Panc1 (cell line): Measurements from ENCODE around the gene SIRPB2. TPM values are rescaled to one million over a fixed set of nuclear protein-coding genes. Genes with fewer than 3 reads are reported as not detected.

Experiments
- ATAC-seq: fragments of 200-7000 bp; cut with Tn5 transposase; 2 replicates; pipeline ENCODE4 v1.9.1; 2020; ENCODE audit warnings: mild to moderate bottlenecking, moderate library complexity
- BruUV-seq: library from RNA; stranded (reverse); fragments of 400-500 nt; replicated peaks from 2 replicates; lab custom pipeline; 2021; lab: Mats Ljungman, UMichigan
- CTCF ChIA-PET: fragments of 300-600 bp; sonication (Branson Sonifier 250); formaldehyde crosslinking; loops from one replicate; lab custom pipeline; 2022; ENCODE audit warnings: antibody characterized with exemption; lab: Charles Lee
- POLR2A ChIA-PET: fragments of 300-600 bp; sonication (Branson Sonifier 250); formaldehyde crosslinking; loops from one replicate; lab custom pipeline; 2022; ENCODE audit warnings: antibody characterized with exemption; lab: Charles Lee
- DNase-seq: peaks from one replicate; pipeline ENCODE4 v3.0.0-alpha.2; 2010; ENCODE audit warnings: low read depth, low spot score
- H3K27ac ChIP-seq: 2 replicates; pipeline ENCODE4 v1.5.1; 2011; ENCODE audit warnings: mild to moderate bottlenecking, low read length, inconsistent platforms
- H3K27me3 ChIP-seq: fragments of 200-500 bp; sonication (Bioruptor generic); 2 replicates; pipeline ENCODE4 v1.6.0; 2014; ENCODE audit warnings: low read length, inconsistent platforms; ENCODE audit not compliant: control insufficient read depth, insufficient read depth
- H3K36me3 ChIP-seq: fragments of 200-500 bp; sonication (Bioruptor generic); 2 replicates; pipeline ENCODE4 v1.5.1; 2014; ENCODE audit warnings: inconsistent platforms, mild to moderate bottlenecking, low read length, moderate library complexity; ENCODE audit not compliant: control insufficient read depth, insufficient read depth
- H3K4me1 ChIP-seq: 2 replicates; pipeline ENCODE4 v1.5.1; 2011; ENCODE audit warnings: inconsistent platforms, mild to moderate bottlenecking, low read length, moderate library complexity; ENCODE audit not compliant: control insufficient read depth, insufficient read depth
- H3K4me3 ChIP-seq, 2 experiments: 2 replicates each; pipeline ENCODE4 v1.5.1; 2011 to 2012; ENCODE audit warnings: low read depth in 2 of 2, low read length in 2 of 2, mild to moderate bottlenecking in 2 of 2, inconsistent platforms in 1 of 2, moderate library complexity in 1 of 2
- H3K9me3 ChIP-seq: fragments of 200-500 bp; sonication (Bioruptor generic); 2 replicates; pipeline ENCODE4 v1.5.1; 2014; ENCODE audit warnings: low read depth, mild to moderate bottlenecking, inconsistent platforms, low read length, moderate library complexity; ENCODE audit not compliant: control insufficient read depth, insufficient read depth
- POLR2AphosphoS5 ChIP-seq: IDR thresholded peaks from 2 replicates; pipeline ENCODE4 v1.6.1; 2012; ENCODE audit warnings: mild to moderate bottlenecking, low read depth, low read length, moderate library complexity
- SIN3A ChIP-seq: IDR thresholded peaks from 2 replicates; pipeline ENCODE4 v1.6.1; 2012; ENCODE audit warnings: low read depth, mild to moderate bottlenecking, low read length, moderate library complexity, borderline replicate concordance; ENCODE audit not compliant: insufficient read depth
- TCF7L2 ChIP-seq: IDR thresholded peaks from 2 replicates; pipeline ENCODE4 v1.6.1; 2011; ENCODE audit warnings: mild to moderate bottlenecking, low read depth, low read length, inconsistent platforms
- in situ Hi-C: cut with HindIII; loops from 2 replicates; pipeline ENCODE4 v1.10.0; 2016; ENCODE audit warnings: low sequenced_read_pairs, low pct_unique_long_range_greater_than_20kb
- intact Hi-C: fragments of 100-400 bp; cut with micrococcal nuclease; formaldehyde crosslinking; loops from one replicate; pipeline ENCODE4 v1.10.0; 2022; ENCODE audit not compliant: unreplicated experiment
- total RNA-seq: library from RNA; stranded (reverse); gene quantifications from one replicate; pipeline ENCODE4 v1.2.1, GENCODE V29; 2021; ENCODE audit not compliant: unreplicated experiment
- TF ChIP-seq, protein P1 (sequence below), 2 experiments: IDR thresholded peaks; 2 replicates each; pipeline ENCODE4 v1.6.1; 2011 to 2012; ENCODE audit warnings: low read depth in 2 of 2, control low read depth in 1 of 2, low read length in 1 of 2, mild to moderate bottlenecking in 1 of 2, moderate library complexity in 1 of 2; ENCODE audit not compliant: insufficient read depth in 1 of 2
- TF ChIP-seq, protein P2 (sequence below): fragments of 450-650 bp; IDR thresholded peaks from 2 replicates; pipeline ENCODE4 v1.5.1; 2017; ENCODE audit warnings: mild to moderate bottlenecking

The SIRPB2 gene
- total RNA-seq, 1 experiment from 2014 or later = not detected

DNA sequence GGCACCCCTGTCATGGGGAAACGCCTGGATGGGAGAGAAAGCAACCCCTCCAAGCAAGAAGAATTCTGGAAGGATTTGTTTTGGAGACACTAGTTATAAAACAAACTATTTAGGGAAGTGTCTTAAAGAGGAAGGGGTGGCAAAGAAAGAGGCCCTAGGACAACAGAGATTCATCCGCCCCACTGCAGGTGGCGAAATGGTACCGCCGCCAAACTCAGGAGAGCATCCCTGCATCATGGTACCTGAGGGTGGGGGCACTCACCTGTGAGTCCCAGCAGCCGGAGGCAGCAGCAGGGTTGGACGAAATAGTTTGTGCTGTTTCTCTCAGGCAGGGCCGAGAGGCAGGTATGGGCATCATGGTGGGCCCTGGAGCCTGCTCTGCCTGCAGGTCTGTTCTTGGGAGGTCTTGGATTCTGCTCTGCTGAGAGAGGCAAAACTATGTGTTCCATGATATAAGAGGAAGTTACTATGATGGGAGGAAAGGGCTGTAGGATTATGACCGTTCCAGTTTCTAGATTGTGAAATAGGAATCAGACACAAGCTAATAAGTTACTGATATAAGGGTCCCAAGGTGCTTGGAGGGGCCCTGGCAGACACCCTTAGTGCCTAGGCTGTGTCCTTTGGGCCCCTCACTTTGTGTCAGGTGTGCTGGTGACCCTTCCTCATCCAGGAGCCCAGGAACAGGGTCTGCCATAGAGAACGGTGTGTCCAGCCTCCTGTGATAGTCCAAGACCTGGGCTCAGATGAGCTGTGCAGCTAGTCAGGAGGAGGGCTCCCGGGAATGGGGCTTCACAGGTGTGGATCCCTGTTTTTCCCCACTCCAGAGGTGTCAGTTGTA is 45.9 kb upstream of the SIRPB2 start:
- Histone ChIP-seq H3K4me1 (no peaks in the 10 kb centered on the region), H3K27ac (no peak overlapping the region), H3K9me3 (no peaks in the 10 kb centered on the region), H3K4me3 (peak overlapping the region in 1 of 2 experiments; percentile 1; a peak in 1 of 4 replicates), H3K36me3 (no peaks in the 10 kb centered on the region), H3K27me3 (peaks cover 6% of the 10 kb centered on the region; the same call in 1 of the 2 replicates)
- in situ Hi-C loops (no loop called here), intact Hi-C loops (no loop called here)
- ChIA-PET POLR2A (no interaction called here), CTCF (no interaction called here)
- no TSS peak for BruUV-seq
- ATAC-seq = peak; percentile 71
- DNase-seq = no peak
- TF ChIP-seq, protein P1, sequence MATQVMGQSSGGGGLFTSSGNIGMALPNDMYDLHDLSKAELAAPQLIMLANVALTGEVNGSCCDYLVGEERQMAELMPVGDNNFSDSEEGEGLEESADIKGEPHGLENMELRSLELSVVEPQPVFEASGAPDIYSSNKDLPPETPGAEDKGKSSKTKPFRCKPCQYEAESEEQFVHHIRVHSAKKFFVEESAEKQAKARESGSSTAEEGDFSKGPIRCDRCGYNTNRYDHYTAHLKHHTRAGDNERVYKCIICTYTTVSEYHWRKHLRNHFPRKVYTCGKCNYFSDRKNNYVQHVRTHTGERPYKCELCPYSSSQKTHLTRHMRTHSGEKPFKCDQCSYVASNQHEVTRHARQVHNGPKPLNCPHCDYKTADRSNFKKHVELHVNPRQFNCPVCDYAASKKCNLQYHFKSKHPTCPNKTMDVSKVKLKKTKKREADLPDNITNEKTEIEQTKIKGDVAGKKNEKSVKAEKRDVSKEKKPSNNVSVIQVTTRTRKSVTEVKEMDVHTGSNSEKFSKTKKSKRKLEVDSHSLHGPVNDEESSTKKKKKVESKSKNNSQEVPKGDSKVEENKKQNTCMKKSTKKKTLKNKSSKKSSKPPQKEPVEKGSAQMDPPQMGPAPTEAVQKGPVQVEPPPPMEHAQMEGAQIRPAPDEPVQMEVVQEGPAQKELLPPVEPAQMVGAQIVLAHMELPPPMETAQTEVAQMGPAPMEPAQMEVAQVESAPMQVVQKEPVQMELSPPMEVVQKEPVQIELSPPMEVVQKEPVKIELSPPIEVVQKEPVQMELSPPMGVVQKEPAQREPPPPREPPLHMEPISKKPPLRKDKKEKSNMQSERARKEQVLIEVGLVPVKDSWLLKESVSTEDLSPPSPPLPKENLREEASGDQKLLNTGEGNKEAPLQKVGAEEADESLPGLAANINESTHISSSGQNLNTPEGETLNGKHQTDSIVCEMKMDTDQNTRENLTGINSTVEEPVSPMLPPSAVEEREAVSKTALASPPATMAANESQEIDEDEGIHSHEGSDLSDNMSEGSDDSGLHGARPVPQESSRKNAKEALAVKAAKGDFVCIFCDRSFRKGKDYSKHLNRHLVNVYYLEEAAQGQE (IDR thresholded peaks at IDR 0.05; ENCODE audit: insufficient read depth in 1 of 2, low read depth in 2 of 2, low read length in 1 of 2) = no peak
- no peak for TF ChIP-seq TCF7L2
- no peak for TF ChIP-seq SIN3A
- TF ChIP-seq POLR2AphosphoS5 = no peak
- TF ChIP-seq, protein P2, sequence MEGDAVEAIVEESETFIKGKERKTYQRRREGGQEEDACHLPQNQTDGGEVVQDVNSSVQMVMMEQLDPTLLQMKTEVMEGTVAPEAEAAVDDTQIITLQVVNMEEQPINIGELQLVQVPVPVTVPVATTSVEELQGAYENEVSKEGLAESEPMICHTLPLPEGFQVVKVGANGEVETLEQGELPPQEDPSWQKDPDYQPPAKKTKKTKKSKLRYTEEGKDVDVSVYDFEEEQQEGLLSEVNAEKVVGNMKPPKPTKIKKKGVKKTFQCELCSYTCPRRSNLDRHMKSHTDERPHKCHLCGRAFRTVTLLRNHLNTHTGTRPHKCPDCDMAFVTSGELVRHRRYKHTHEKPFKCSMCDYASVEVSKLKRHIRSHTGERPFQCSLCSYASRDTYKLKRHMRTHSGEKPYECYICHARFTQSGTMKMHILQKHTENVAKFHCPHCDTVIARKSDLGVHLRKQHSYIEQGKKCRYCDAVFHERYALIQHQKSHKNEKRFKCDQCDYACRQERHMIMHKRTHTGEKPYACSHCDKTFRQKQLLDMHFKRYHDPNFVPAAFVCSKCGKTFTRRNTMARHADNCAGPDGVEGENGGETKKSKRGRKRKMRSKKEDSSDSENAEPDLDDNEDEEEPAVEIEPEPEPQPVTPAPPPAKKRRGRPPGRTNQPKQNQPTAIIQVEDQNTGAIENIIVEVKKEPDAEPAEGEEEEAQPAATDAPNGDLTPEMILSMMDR = no peak

DNA sequence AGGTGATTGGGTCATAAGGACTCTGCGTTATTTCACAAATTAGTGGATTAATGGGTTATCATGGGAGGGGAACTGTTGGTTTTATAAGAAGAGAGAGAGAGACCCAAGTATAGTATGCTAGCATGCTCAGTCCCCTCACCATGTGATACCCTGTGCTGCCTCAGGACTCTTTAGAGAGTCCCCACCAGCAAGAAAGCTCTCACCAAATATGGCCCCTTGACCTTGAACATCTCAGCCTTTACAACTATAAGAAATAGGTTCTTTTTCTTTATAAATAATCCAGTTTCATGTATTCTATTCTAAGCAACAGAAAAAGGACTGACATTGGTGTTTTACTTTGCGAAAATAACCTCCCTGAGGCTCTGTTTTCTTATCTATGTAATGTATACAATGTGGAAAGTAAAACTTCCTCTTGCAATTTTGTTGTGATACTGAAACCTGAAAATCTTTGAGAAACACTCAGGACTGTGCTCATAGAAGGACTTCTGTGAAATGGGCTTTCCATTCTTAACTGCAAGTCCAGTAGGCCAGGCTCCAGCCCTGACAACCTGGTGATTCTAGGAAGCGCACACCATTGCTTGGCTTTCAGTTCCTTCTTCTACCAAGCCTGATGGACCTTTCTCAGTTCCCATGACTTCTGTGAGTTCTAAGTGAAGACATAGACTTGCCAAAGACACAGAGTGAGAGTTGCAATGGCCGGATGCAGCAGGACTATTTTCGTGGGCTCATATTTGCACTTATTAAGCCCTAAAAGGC is 44.4 kb upstream of the SIRPB2 start:
- no peaks in the 10 kb centered on the region for H3K36me3 ChIP-seq
- no peak for DNase-seq
- CTCF ChIA-PET = no interaction called here
- intact Hi-C loops (no loop called here), in situ Hi-C loops (no loop called here)
- H3K4me1 ChIP-seq = no peaks in the 10 kb centered on the region
- no peak overlapping the region for H3K27ac ChIP-seq
- TF ChIP-seq TCF7L2 (no peak), SIN3A (no peak), POLR2AphosphoS5 (no peak)
- TF ChIP-seq, protein P1 (IDR thresholded peaks at IDR 0.05; ENCODE audit: insufficient read depth in 1 of 2, low read depth in 2 of 2, low read length in 1 of 2) = no peak
- TF ChIP-seq, protein P2 = no peak
- no peak overlapping the region for H3K4me3 ChIP-seq
- ATAC-seq = no peak
- BruUV-seq = no TSS peak
- peaks cover 13% of the 10 kb centered on the region; the same call in 1 of the 2 replicates for H3K27me3 ChIP-seq
- no peaks in the 10 kb centered on the region for H3K9me3 ChIP-seq
- POLR2A ChIA-PET = interaction anchor here (0.5 kb wide), 1 partner anchor 215 kb away, joined by 3 read pairs; no protein-coding TSS in a partner anchor
